Measurements from ENCODE around the gene FAM227B. TPM values are rescaled to one million over a fixed set of nuclear protein-coding genes. Genes with fewer than 3 reads are reported as not detected.

FAM227B gene
- total RNA-seq, 4 donors from 2014 or later, result 13.3 to 16.7 (median 15.2) TPM

- H3K9me3 ChIP-seq, result no peaks in the 10 kb centered on the region
- no peak for TF ChIP-seq CTCF (IDR thresholded peaks at IDR 0.05)
- TF ChIP-seq POLR2A (IDR thresholded peaks at IDR 0.05), result no peak
- peaks cover 0 to 9% of the 10 kb centered on the region in 2 donors for H3K4me1 ChIP-seq
- peak overlapping the region in 1 of 3 donors; percentile 34 for H3K27ac ChIP-seq
- intact Hi-C loops (cut with DNase I), result no loop called here
- 87 to 90% methylated on average over 3 of the region's 3 CpGs for WGBS, 2 donors
- no peak for DNase-seq
- no peak overlapping the region for H3K4me3 ChIP-seq (replicated peaks in 1 of 3)
- H3K27me3 ChIP-seq, result no peaks in the 10 kb centered on the region
- no peaks in the 10 kb centered on the region for H3K36me3 ChIP-seq
Measured at GRCh38 chr15:49467746-49468480, 152.7 kb downstream of the FAM227B start.

- no peak overlapping the region for H3K4me3 ChIP-seq (replicated peaks in 1 of 3)
- H3K4me1 ChIP-seq, result peaks cover 0 to 9% of the 10 kb centered on the region in 2 donors
- H3K27me3 ChIP-seq, result no peaks in the 10 kb centered on the region
- intact Hi-C loops (cut with DNase I), result no loop called here
- no peak for DNase-seq
- 86 to 88% methylated on average over 1 of the region's 1 CpG for WGBS, 2 donors
- H3K9me3 ChIP-seq, result no peaks in the 10 kb centered on the region
- TF ChIP-seq POLR2A (IDR thresholded peaks at IDR 0.05), result no peak
- TF ChIP-seq CTCF (IDR thresholded peaks at IDR 0.05), result no peak
- H3K36me3 ChIP-seq, result no peaks in the 10 kb centered on the region
- peak overlapping the region in 1 of 3 donors; percentile 34 for H3K27ac ChIP-seq
Measured at GRCh38 chr15:49466119-49466518, 154.5 kb downstream of the FAM227B start.

GRCh38 chr15:49464522-49464921 is 156.1 kb downstream of the FAM227B start:
- no peak overlapping the region for H3K27ac ChIP-seq
- 84 to 86% methylated on average over 3 of the region's 3 CpGs for WGBS, 2 donors
- no peaks in the 10 kb centered on the region for H3K36me3 ChIP-seq
- intact Hi-C loops (cut with DNase I), result no loop called here
- H3K9me3 ChIP-seq, result no peaks in the 10 kb centered on the region
- TF ChIP-seq POLR2A (IDR thresholded peaks at IDR 0.05), result no peak
- no peak for TF ChIP-seq CTCF (IDR thresholded peaks at IDR 0.05)
- no peaks in the 10 kb centered on the region for H3K27me3 ChIP-seq
- no peak overlapping the region for H3K4me3 ChIP-seq (replicated peaks in 1 of 3)
- no peak for DNase-seq
- peaks cover 0 to 9% of the 10 kb centered on the region in 2 donors for H3K4me1 ChIP-seq

DNA sequence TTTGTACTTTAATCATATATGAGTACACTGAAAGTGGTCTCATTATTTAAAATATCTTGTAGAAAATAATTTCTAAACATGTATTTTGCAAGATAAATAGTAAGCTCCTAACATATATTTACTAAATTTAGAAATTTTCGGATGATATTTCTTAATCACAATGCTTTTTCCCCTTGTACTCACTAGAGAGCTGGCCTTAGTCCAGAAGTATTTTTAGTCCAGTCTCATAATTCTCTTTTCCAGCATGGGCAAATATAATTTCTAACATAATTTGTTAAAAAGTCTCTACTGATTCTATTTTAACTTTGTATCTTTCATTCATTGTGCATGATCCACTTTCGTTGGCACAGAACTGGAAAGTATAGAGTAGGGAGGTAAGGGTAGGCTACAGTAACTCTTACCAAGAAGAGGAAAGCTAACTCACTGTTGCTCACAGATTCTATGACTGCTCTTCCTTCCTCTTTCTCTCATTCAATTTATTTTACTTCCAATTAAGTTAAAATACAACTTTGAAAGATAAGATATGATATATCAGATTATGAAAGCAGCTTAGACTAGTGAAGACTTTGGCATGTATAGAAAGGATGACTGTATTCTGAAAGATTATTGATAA is 158.3 kb downstream of the FAM227B start:
- Histone ChIP-seq H3K27me3 (no peaks in the 10 kb centered on the region), H3K4me1 (peaks cover 0 to 3% of the 10 kb centered on the region in 2 donors), H3K4me3 (replicated peaks in 1 of 3) (no peak overlapping the region), H3K27ac (no peak overlapping the region), H3K36me3 (no peaks in the 10 kb centered on the region), H3K9me3 (no peaks in the 10 kb centered on the region)
- 60 to 73% methylated on average over 2 of the region's 2 CpGs for WGBS, 2 donors
- intact Hi-C loops (cut with DNase I), result no loop called here
- TF ChIP-seq POLR2A (IDR thresholded peaks at IDR 0.05) (no peak), CTCF (IDR thresholded peaks at IDR 0.05) (no peak)
- DNase-seq, result no peak

- H3K27me3 ChIP-seq, result no peaks in the 10 kb centered on the region
- H3K4me3 ChIP-seq (replicated peaks in 1 of 3), result no peak overlapping the region
- no peak for DNase-seq
- no peaks in the 10 kb centered on the region for H3K4me1 ChIP-seq
- WGBS, 2 donors, result 81 to 82% methylated on average over 2 of the region's 2 CpGs
- TF ChIP-seq POLR2A (IDR thresholded peaks at IDR 0.05) (no peak), CTCF (IDR thresholded peaks at IDR 0.05) (no peak)
- no peak overlapping the region for H3K27ac ChIP-seq
- H3K9me3 ChIP-seq, result no peaks in the 10 kb centered on the region
- H3K36me3 ChIP-seq, result no peaks in the 10 kb centered on the region
- intact Hi-C loops (cut with DNase I), result no loop called here
Measured at GRCh38 chr15:49460411-49460941, 160.1 kb downstream of the FAM227B start.

Measured in thyroid gland (tissue), 4 donors.